DMS 273 (cell line): ENCODE measurements around the gene PSMA5.
A peak's percentile ranks its signal among the peaks of the same experiment; 100 is the strongest.
"Not testable (repeated sequence)": the region's sequence is repeated elsewhere in the genome, so short reads cannot be mapped to it uniquely, and the experiment has no call there.

Source experiments
- DNase-seq: peaks from one replicate; lab custom pipeline; 2025; ENCODE audit not compliant: unreplicated experiment; lab: John Stamatoyannopoulos, UW

PSMA5 gene

GRCh38 chr1:109392788-109393616, 33.2 kb downstream of the PSMA5 start:
- DNase-seq = peak; percentile 75

GRCh38 chr1:109392037-109392787, 34.0 kb downstream of the PSMA5 start:
- DNase-seq = peak; percentile 71

- DNase-seq = no peak
These were observed 34.6 kb downstream of the PSMA5 start for GRCh38 chr1:109391626-109392025.

GRCh38 chr1:109391157-109391556, 35.1 kb downstream of the PSMA5 start:
- no peak for DNase-seq

GRCh38 chr1:109389638-109390341, 36.5 kb downstream of the PSMA5 start:
- DNase-seq = no peak

GRCh38 chr1:109388884-109389637, 37.2 kb downstream of the PSMA5 start:
- DNase-seq = no peak

GRCh38 chr1:109388208-109388711, 38.0 kb downstream of the PSMA5 start:
- no peak for DNase-seq

- peak; percentile 37 for DNase-seq
These were observed 40.1 kb downstream of the PSMA5 start for GRCh38 chr1:109386054-109386717.

GRCh38 chr1:109385417-109385816, 40.8 kb downstream of the PSMA5 start:
- peak; percentile 90 for DNase-seq

- DNase-seq = no peak
These were observed 42.4 kb downstream of the PSMA5 start for GRCh38 chr1:109383854-109384253.

GRCh38 chr1:109383087-109383779, 43.0 kb downstream of the PSMA5 start:
- DNase-seq = no peak

- DNase-seq = no peak
These were observed 44.7 kb downstream of the PSMA5 start for GRCh38 chr1:109381573-109381972.

GRCh38 chr1:109379907-109380306, 46.3 kb downstream of the PSMA5 start:
- no peak for DNase-seq

GRCh38 chr1:109379422-109379821, 46.8 kb downstream of the PSMA5 start:
- no peak for DNase-seq

- no peak for DNase-seq
These were observed 48.5 kb downstream of the PSMA5 start for GRCh38 chr1:109377698-109378097.

- DNase-seq = not testable (repeated sequence)
These were observed 52.6 kb downstream of the PSMA5 start for GRCh38 chr1:109373696-109374095.

- DNase-seq = no peak
These were observed 53.1 kb downstream of the PSMA5 start for GRCh38 chr1:109373126-109373525.

- DNase-seq = no peak
These were observed 54.0 kb downstream of the PSMA5 start for GRCh38 chr1:109372281-109372680.

- peak; percentile 31 for DNase-seq
These were observed 54.9 kb downstream of the PSMA5 start for GRCh38 chr1:109371341-109371739.
